HG02970 (cell line): Measurements from ENCODE around the gene TNFRSF1A.

ENCODE experiments used
- ATAC-seq: cut with Tn5 transposase; IDR thresholded peaks from one replicate; pipeline ENCODE4 v1.9.1; 2021; ENCODE audit warnings: mild to moderate bottlenecking, moderate library complexity, moderate number of reproducible peaks; ENCODE audit not compliant: unreplicated experiment, low FRiP score

TNFRSF1A gene

DNA sequence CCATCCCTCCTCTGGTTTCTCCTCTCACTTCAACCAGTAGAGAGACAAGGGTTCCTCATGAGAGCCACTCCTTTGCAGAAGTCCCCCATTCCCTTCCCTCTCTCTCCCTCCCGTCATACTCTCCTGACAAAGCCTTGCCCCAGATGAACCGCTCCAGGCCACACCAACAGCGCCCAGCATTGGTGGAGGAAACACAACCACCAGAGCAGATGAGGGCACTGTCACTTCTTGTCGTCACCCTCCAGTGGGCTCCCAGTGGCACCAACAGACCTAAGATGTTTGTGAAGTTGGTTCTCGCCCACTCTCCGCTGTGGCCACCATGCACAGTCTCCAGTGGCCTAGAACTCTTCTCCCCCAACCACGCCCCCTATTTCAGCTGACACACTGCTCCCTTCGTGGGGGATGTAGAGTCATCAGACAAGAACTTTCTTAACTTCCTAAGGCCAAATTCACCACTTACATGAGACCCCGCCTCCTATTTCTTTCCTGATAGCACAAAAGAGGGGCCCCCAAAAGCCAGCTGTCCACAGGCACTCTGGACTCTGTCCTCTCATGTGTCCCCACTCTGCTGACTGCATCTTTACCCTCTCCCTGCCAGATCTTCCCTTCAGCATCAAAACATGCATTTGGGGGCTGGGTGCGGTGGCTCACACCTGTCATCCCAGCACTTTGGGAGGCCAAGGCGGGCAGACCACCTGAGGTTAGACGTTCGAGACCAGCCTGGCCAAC is 60.6 kb downstream of the TNFRSF1A start:
- ATAC-seq: no peak

DNA sequence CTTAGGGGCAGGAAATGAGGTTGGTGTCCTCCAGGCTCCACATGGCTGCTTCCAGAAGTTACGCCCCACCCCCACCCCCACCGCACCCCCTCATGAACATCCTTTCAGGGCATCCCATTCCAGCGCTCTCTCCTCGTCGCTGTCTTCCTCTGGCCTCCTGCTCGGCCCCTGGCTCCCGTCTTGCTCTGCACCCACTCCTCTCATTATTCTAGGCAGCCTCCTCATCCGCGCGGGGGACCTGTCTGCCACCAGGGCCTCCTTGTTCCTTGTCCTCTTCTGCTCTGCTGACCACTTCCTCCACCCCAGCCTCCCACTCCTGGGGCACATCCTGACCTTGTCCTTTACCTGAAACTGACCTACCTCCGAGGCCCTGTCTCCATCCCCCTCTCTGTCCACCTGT is 61.2 kb downstream of the TNFRSF1A start:
- ATAC-seq: no peak

DNA sequence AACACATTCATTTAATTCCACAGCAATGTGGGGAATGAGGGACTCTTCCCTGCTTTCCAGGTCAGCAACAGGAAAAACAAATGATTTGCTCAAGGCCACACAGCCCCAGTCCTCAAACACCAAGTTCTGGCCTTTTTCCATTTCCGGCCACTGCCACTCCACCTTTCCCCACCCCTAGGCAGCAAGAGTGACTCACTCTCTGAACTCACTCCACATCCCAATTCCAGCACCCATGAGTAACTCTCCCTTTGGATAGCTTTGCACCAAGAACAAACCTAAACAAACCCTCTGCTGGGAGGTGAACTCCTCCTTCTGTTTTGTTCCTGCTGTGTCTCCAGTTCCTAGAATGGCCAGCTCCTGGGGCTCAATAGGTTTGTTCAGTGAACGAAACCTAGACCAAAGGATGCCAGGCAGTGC is 61.8 kb downstream of the TNFRSF1A start:
- ATAC-seq: no peak

DNA sequence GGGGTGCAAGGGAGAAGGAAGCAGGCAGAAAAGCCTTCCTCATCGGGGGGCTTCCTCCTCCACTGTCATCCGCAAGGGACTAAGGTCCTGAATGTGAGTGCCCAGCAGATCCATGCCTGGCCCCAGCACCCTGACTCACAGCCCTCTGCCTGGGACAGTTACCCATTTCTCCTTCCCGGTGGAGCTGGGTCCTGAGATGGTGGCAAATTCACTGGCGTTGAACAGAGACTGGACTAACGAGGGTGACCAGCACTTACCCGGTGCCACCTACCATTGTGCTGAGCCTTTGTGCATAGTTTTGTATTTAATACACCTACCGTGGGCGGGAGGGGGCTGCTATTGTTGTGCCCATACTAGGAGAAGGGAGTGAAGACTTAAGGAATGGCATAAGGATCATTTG is 62.2 kb downstream of the TNFRSF1A start:
- ATAC-seq: no peak

DNA sequence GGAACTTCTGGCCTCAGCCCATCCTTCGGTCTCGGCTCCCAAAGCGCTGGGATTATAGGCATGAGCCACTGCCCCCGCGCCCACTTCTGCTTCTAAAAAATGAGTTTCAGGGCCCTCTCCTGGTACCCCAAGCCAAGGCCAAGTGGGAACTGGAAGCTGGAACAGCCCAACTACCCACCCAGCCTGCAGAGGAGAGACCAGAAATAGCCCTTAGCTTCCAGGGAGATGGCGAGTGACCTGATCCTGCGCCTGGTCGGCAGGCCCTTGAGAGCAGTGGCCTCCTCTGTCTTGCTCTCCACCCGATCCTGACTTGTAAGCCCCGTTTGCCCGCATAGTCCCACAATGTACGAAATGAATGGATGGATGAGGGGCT is 62.6 kb downstream of the TNFRSF1A start:
- ATAC-seq: no peak
